NK-92 treated with Interleukin-12 subunit alpha and Interleukin-12 subunit beta, amount 100 ng/mL, for 24 hours (cell line): ENCODE measurements around the gene FREM3.
"Not testable (repeated sequence)": the region's sequence is repeated elsewhere in the genome, so short reads cannot be mapped to it uniquely, and the experiment has no call there.

Experiments
- DNase-seq: peaks from one replicate; lab custom pipeline; 2025; lab: John Stamatoyannopoulos, UW

The FREM3 gene

GRCh38 chr4:143700416-143701352 lies at the start of gene FREM3:
FREM3 (minus strand) TSS chr4:143700675; CDS start chr4:143700675, 0 bp downstream.
- no peak for DNase-seq

- no peak for DNase-seq
Measured at GRCh38 chr4:143745874-143746273, 45.4 kb upstream of the FREM3 start.

GRCh38 chr4:143743591-143743990 lies 43.1 kb upstream of the FREM3 start:
- DNase-seq: no peak

- DNase-seq: no peak
Measured at GRCh38 chr4:143742834-143743233, 42.4 kb upstream of the FREM3 start.

GRCh38 chr4:143736861-143737260 lies 36.4 kb upstream of the FREM3 start:
- no peak for DNase-seq

- DNase-seq: not testable (repeated sequence)
Measured at GRCh38 chr4:143736061-143736460, 35.6 kb upstream of the FREM3 start.

GRCh38 chr4:143728166-143728565 lies 27.7 kb upstream of the FREM3 start:
- no peak for DNase-seq

GRCh38 chr4:143726714-143727113 lies 26.2 kb upstream of the FREM3 start:
- no peak for DNase-seq

GRCh38 chr4:143721317-143721716 lies 20.8 kb upstream of the FREM3 start:
- DNase-seq: no peak

GRCh38 chr4:143718748-143719147 lies 18.3 kb upstream of the FREM3 start:
- DNase-seq: not testable (repeated sequence)

- DNase-seq: no peak
Measured at GRCh38 chr4:143713955-143714625, 13.6 kb upstream of the FREM3 start.

GRCh38 chr4:143713553-143713952 lies 13.1 kb upstream of the FREM3 start:
- DNase-seq: no peak

- DNase-seq: no peak
Measured at GRCh38 chr4:143712155-143712550, 11.7 kb upstream of the FREM3 start.

- DNase-seq: no peak
Measured at GRCh38 chr4:143711543-143712154, 11.2 kb upstream of the FREM3 start.

- no peak for DNase-seq
Measured at GRCh38 chr4:143701365-143701764, 890 bp upstream of the FREM3 start.

GRCh38 chr4:143700046-143700415 lies 444 bp downstream of the FREM3 start:
- no peak for DNase-seq

GRCh38 chr4:143699331-143700045 lies 987 bp downstream of the FREM3 start:
- DNase-seq: no peak

- DNase-seq: no peak
Measured at GRCh38 chr4:143693856-143694255, 6.6 kb downstream of the FREM3 start.

GRCh38 chr4:143692241-143692640 lies 8.2 kb downstream of the FREM3 start:
- no peak for DNase-seq

GRCh38 chr4:143679434-143679833 lies 21.0 kb downstream of the FREM3 start:
- no peak for DNase-seq

GRCh38 chr4:143673629-143674028 lies 26.8 kb downstream of the FREM3 start:
- not testable (repeated sequence) for DNase-seq

- no peak for DNase-seq
Measured at GRCh38 chr4:143668930-143669552, 31.4 kb downstream of the FREM3 start.
